Measurements from ENCODE around the gene WLS. TPM values are rescaled to one million over a fixed set of nuclear protein-coding genes. Genes with fewer than 3 reads are reported as not detected.
"Not testable (repeated sequence)": the region's sequence is repeated elsewhere in the genome, so short reads cannot be mapped to it uniquely, and the experiment has no call there.

The WLS gene
- total RNA-seq, 5 donors from 2014 or later (not counting 1 experiment from before 2014, with no cell fraction given) = 0.53 to 1.9 (median 1.0) TPM; not detected in 2

GRCh38 chr1:68166348-68166747, 66.0 kb downstream of the WLS start:
- no peaks in the 10 kb centered on the region for H3K36me3 Mint-ChIP-seq

GRCh38 chr1:68165665-68166064, 66.7 kb downstream of the WLS start:
- WGBS (ENCODE audit: insufficient coverage) = 73% methylated on average over 4 of the region's 5 CpGs
- Mint-ChIP-seq H3K4me3 (no peak overlapping the region), H3K27me3 (peaks cover 0 to under 1% of the 10 kb centered on the region in 2 donors), H3K27ac (no peak overlapping the region), H3K9me3 (peaks cover 0 to 7% (median 2%) of the 10 kb centered on the region in 3 donors), H3K36me3 (no peaks in the 10 kb centered on the region), H3K4me1 (no peaks in the 10 kb centered on the region)
- no peak overlapping the region for H3K27ac ChIP-seq (ENCODE audit: low read length)
- POLR2A ChIA-PET = no interaction called here
- no peaks in the 10 kb centered on the region for H3K4me1 ChIP-seq (ENCODE audit: control insufficient read depth in 1 of 2, extremely low read depth in 1 of 2, insufficient read depth in 2 of 2, low read length in 2 of 2)
- DNase-seq (no peak), ATAC-seq (replicated peaks in 1 of 4) (no peak)
- CTCF ChIA-PET = no interaction called here
- H3K36me3 ChIP-seq (ENCODE audit: control insufficient read depth in 2 of 2, extremely low read depth in 1 of 2, insufficient read depth in 1 of 2, low read length in 1 of 2) = no peaks in the 10 kb centered on the region
- no peaks in the 10 kb centered on the region for H3K27me3 ChIP-seq (replicated peaks in 1 of 2; ENCODE audit: control insufficient read depth in 2 of 2, extremely low read depth in 1 of 2, insufficient read depth in 2 of 2, low read length in 1 of 2)
- no peaks in the 10 kb centered on the region for H3K9me3 ChIP-seq
- H3K4me3 ChIP-seq (ENCODE audit: control insufficient read depth in 1 of 2, extremely low read depth in 1 of 2, low read length in 1 of 2) = no peak overlapping the region

More at GRCh38 chr1:68166348-68166747, 66.0 kb downstream of the WLS start:
- CTCF ChIA-PET = no interaction called here
- WGBS (ENCODE audit: insufficient coverage) = 80% methylated on average over 1 of the region's 2 CpGs
- DNase-seq = no peak
- Histone ChIP-seq H3K9me3 (no peaks in the 10 kb centered on the region), H3K27ac (ENCODE audit: low read length) (no peak overlapping the region), H3K4me1 (ENCODE audit: control insufficient read depth in 1 of 2, extremely low read depth in 1 of 2, insufficient read depth in 2 of 2, low read length in 2 of 2) (no peaks in the 10 kb centered on the region), H3K4me3 (ENCODE audit: control insufficient read depth in 1 of 2, extremely low read depth in 1 of 2, low read length in 1 of 2) (no peak overlapping the region), H3K27me3 (replicated peaks in 1 of 2; ENCODE audit: control insufficient read depth in 2 of 2, extremely low read depth in 1 of 2, insufficient read depth in 2 of 2, low read length in 1 of 2) (no peaks in the 10 kb centered on the region), H3K36me3 (ENCODE audit: control insufficient read depth in 2 of 2, extremely low read depth in 1 of 2, insufficient read depth in 1 of 2, low read length in 1 of 2) (no peaks in the 10 kb centered on the region)
- POLR2A ChIA-PET = no interaction called here
- Mint-ChIP-seq H3K9me3 (peaks cover 4 to 11% (median 7%) of the 10 kb centered on the region in 3 donors), H3K4me3 (no peak overlapping the region), H3K27ac (no peak overlapping the region), H3K27me3 (peaks cover 0 to 4% of the 10 kb centered on the region in 2 donors), H3K4me1 (no peaks in the 10 kb centered on the region)
- no peak for ATAC-seq (replicated peaks in 1 of 4)

- POLR2A ChIA-PET = no interaction called here
- no CpG with 5 or more reads among the region's 1 CpG for WGBS (ENCODE audit: insufficient coverage)
- DNase-seq = no peak
- H3K27me3 ChIP-seq (replicated peaks in 1 of 2; ENCODE audit: control insufficient read depth in 2 of 2, extremely low read depth in 1 of 2, insufficient read depth in 2 of 2, low read length in 1 of 2) = no peaks in the 10 kb centered on the region
- no peak overlapping the region for H3K27ac ChIP-seq (ENCODE audit: low read length)
- H3K9me3 ChIP-seq = no peaks in the 10 kb centered on the region
- Mint-ChIP-seq H3K4me1 (no peaks in the 10 kb centered on the region), H3K27ac (no peak overlapping the region), H3K36me3 (no peaks in the 10 kb centered on the region), H3K27me3 (no peaks in the 10 kb centered on the region), H3K4me3 (no peak overlapping the region), H3K9me3 (peaks cover 0 to 6% (median 0%) of the 10 kb centered on the region in 3 donors)
- CTCF ChIA-PET = no interaction called here
- H3K4me3 ChIP-seq (ENCODE audit: control insufficient read depth in 1 of 2, extremely low read depth in 1 of 2, low read length in 1 of 2) = no peak overlapping the region
- no peaks in the 10 kb centered on the region for H3K4me1 ChIP-seq (ENCODE audit: control insufficient read depth in 1 of 2, extremely low read depth in 1 of 2, insufficient read depth in 2 of 2, low read length in 2 of 2)
- no peaks in the 10 kb centered on the region for H3K36me3 ChIP-seq (ENCODE audit: control insufficient read depth in 2 of 2, extremely low read depth in 1 of 2, insufficient read depth in 1 of 2, low read length in 1 of 2)
- no peak for ATAC-seq (replicated peaks in 1 of 4)
Measured at GRCh38 chr1:68164918-68165317, 67.4 kb downstream of the WLS start.

DNA sequence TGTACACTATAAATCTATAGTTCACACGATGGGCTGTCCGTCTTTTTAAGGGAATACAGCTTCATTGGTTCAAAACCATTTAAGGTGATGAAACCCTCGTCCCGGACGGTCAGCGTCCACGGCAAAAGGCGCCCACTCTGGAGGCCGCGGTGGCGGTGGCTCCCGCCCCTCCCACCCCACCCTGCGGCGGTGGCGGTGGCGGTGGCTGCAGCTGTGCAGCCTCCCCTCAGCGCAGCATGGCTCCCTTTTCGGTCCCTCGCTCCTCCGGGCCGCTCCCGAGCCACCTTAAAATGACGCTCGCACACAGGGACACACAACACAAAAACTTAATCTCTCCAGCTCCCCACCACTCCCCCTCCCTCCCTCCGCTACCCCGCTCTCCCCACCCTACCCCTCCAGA, 69.1 kb downstream of the WLS start:
- CTCF ChIA-PET = no interaction called here
- DNase-seq (no peak), ATAC-seq (replicated peaks in 1 of 4) (no peak)
- H3K4me1 ChIP-seq (ENCODE audit: control insufficient read depth in 1 of 2, extremely low read depth in 1 of 2, insufficient read depth in 2 of 2, low read length in 2 of 2) = no peaks in the 10 kb centered on the region
- no peak overlapping the region for H3K27ac Mint-ChIP-seq
- H3K4me1 Mint-ChIP-seq = no peaks in the 10 kb centered on the region
- H3K36me3 Mint-ChIP-seq = no peaks in the 10 kb centered on the region
- H3K4me3 ChIP-seq (ENCODE audit: control insufficient read depth in 1 of 2, extremely low read depth in 1 of 2, low read length in 1 of 2) = no peak overlapping the region
- H3K9me3 Mint-ChIP-seq = peaks cover 0 to 6% (median 0%) of the 10 kb centered on the region in 3 donors
- H3K27me3 ChIP-seq (replicated peaks in 1 of 2; ENCODE audit: control insufficient read depth in 2 of 2, extremely low read depth in 1 of 2, insufficient read depth in 2 of 2, low read length in 1 of 2) = no peaks in the 10 kb centered on the region
- POLR2A ChIA-PET = no interaction called here
- WGBS (ENCODE audit: insufficient coverage) = 99% methylated on average over 18 of the region's 26 CpGs
- H3K9me3 ChIP-seq = no peaks in the 10 kb centered on the region
- H3K4me3 Mint-ChIP-seq = no peak overlapping the region
- H3K36me3 ChIP-seq (ENCODE audit: control insufficient read depth in 2 of 2, extremely low read depth in 1 of 2, insufficient read depth in 1 of 2, low read length in 1 of 2) = no peaks in the 10 kb centered on the region
- no peak overlapping the region for H3K27ac ChIP-seq (ENCODE audit: low read length)
- H3K27me3 Mint-ChIP-seq = no peaks in the 10 kb centered on the region

- Histone ChIP-seq H3K36me3 (ENCODE audit: control insufficient read depth in 2 of 2, extremely low read depth in 1 of 2, insufficient read depth in 1 of 2, low read length in 1 of 2) (no peaks in the 10 kb centered on the region), H3K4me3 (ENCODE audit: control insufficient read depth in 1 of 2, extremely low read depth in 1 of 2, low read length in 1 of 2) (no peak overlapping the region), H3K4me1 (ENCODE audit: control insufficient read depth in 1 of 2, extremely low read depth in 1 of 2, insufficient read depth in 2 of 2, low read length in 2 of 2) (no peaks in the 10 kb centered on the region), H3K9me3 (no peaks in the 10 kb centered on the region), H3K27ac (ENCODE audit: low read length) (no peak overlapping the region), H3K27me3 (replicated peaks in 1 of 2; ENCODE audit: control insufficient read depth in 2 of 2, extremely low read depth in 1 of 2, insufficient read depth in 2 of 2, low read length in 1 of 2) (no peaks in the 10 kb centered on the region)
- no peaks in the 10 kb centered on the region for H3K27me3 Mint-ChIP-seq
- 87% methylated on average over 12 of the region's 16 CpGs for WGBS (ENCODE audit: insufficient coverage)
- POLR2A ChIA-PET = no interaction called here
- DNase-seq (no peak), ATAC-seq (replicated peaks in 1 of 4) (no peak)
- CTCF ChIA-PET = no interaction called here
- H3K4me3 Mint-ChIP-seq = no peak overlapping the region
- H3K36me3 Mint-ChIP-seq = no peaks in the 10 kb centered on the region
- H3K4me1 Mint-ChIP-seq = no peaks in the 10 kb centered on the region
- H3K9me3 Mint-ChIP-seq = peaks cover 0 to 6% (median 0%) of the 10 kb centered on the region in 3 donors
- no peak overlapping the region for H3K27ac Mint-ChIP-seq
Measured at GRCh38 chr1:68162761-68163160, 69.6 kb downstream of the WLS start.

- H3K36me3 Mint-ChIP-seq; POLR2A ChIA-PET; H3K4me1 ChIP-seq (ENCODE audit: control insufficient read depth in 1 of 2, extremely low read depth in 1 of 2, insufficient read depth in 2 of 2, low read length in 2 of 2); H3K27ac ChIP-seq (ENCODE audit: low read length); CTCF ChIA-PET; ATAC-seq (replicated peaks in 1 of 4); H3K27me3 Mint-ChIP-seq; H3K27me3 ChIP-seq (replicated peaks in 1 of 2; ENCODE audit: control insufficient read depth in 2 of 2, extremely low read depth in 1 of 2, insufficient read depth in 2 of 2, low read length in 1 of 2); H3K4me1 Mint-ChIP-seq; DNase-seq; H3K9me3 Mint-ChIP-seq; H3K36me3 ChIP-seq (ENCODE audit: control insufficient read depth in 2 of 2, extremely low read depth in 1 of 2, insufficient read depth in 1 of 2, low read length in 1 of 2); H3K4me3 ChIP-seq (ENCODE audit: control insufficient read depth in 1 of 2, extremely low read depth in 1 of 2, low read length in 1 of 2); H3K9me3 ChIP-seq; H3K4me3 Mint-ChIP-seq; H3K27ac Mint-ChIP-seq: not testable (repeated sequence)
- 96% methylated on average over 9 of the region's 12 CpGs for WGBS (ENCODE audit: insufficient coverage)
Measured at GRCh38 chr1:68161672-68162071, 70.7 kb downstream of the WLS start.

DNA sequence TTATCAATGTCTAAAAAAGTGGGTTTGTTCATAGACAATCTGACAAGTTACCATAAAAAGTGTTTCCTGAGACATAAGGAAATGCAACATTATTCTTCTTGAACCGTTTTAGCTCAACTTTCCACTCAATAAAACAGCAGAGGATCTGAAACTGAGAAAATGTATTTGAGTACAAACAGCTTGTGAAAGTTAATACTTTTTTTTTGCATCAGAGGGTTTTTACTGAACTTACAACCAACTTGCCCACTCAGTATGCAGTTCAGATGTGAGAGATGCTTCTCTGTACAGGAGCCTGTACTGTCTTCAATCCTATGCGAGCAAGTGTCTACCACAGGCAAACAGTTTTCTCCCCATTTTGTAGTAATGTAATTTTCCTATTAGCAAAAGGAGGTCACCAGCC, 71.4 kb downstream of the WLS start:
- H3K4me1 ChIP-seq (ENCODE audit: control insufficient read depth in 1 of 2, extremely low read depth in 1 of 2, insufficient read depth in 2 of 2, low read length in 2 of 2); ATAC-seq (replicated peaks in 1 of 4); H3K27me3 Mint-ChIP-seq; H3K4me3 Mint-ChIP-seq; H3K27ac Mint-ChIP-seq; POLR2A ChIA-PET; H3K27me3 ChIP-seq (replicated peaks in 1 of 2; ENCODE audit: control insufficient read depth in 2 of 2, extremely low read depth in 1 of 2, insufficient read depth in 2 of 2, low read length in 1 of 2); CTCF ChIA-PET; H3K9me3 ChIP-seq; DNase-seq; H3K36me3 Mint-ChIP-seq; H3K9me3 Mint-ChIP-seq; H3K4me1 Mint-ChIP-seq; H3K4me3 ChIP-seq (ENCODE audit: control insufficient read depth in 1 of 2, extremely low read depth in 1 of 2, low read length in 1 of 2); H3K27ac ChIP-seq (ENCODE audit: low read length); H3K36me3 ChIP-seq (ENCODE audit: control insufficient read depth in 2 of 2, extremely low read depth in 1 of 2, insufficient read depth in 1 of 2, low read length in 1 of 2): not testable (repeated sequence)
- no CpG with 5 or more reads among the region's 2 CpGs for WGBS (ENCODE audit: insufficient coverage)
